HG03469 (cell line): ENCODE data around the gene PMPCA.

ENCODE experiments used
- ATAC-seq: cut with Tn5 transposase; IDR thresholded peaks from one replicate; pipeline ENCODE4 v1.9.1; 2021; ENCODE audit warnings: mild to moderate bottlenecking, moderate library complexity, moderate number of reproducible peaks; ENCODE audit not compliant: unreplicated experiment

Gene PMPCA, protein sequence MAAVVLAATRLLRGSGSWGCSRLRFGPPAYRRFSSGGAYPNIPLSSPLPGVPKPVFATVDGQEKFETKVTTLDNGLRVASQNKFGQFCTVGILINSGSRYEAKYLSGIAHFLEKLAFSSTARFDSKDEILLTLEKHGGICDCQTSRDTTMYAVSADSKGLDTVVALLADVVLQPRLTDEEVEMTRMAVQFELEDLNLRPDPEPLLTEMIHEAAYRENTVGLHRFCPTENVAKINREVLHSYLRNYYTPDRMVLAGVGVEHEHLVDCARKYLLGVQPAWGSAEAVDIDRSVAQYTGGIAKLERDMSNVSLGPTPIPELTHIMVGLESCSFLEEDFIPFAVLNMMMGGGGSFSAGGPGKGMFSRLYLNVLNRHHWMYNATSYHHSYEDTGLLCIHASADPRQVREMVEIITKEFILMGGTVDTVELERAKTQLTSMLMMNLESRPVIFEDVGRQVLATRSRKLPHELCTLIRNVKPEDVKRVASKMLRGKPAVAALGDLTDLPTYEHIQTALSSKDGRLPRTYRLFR

DNA sequence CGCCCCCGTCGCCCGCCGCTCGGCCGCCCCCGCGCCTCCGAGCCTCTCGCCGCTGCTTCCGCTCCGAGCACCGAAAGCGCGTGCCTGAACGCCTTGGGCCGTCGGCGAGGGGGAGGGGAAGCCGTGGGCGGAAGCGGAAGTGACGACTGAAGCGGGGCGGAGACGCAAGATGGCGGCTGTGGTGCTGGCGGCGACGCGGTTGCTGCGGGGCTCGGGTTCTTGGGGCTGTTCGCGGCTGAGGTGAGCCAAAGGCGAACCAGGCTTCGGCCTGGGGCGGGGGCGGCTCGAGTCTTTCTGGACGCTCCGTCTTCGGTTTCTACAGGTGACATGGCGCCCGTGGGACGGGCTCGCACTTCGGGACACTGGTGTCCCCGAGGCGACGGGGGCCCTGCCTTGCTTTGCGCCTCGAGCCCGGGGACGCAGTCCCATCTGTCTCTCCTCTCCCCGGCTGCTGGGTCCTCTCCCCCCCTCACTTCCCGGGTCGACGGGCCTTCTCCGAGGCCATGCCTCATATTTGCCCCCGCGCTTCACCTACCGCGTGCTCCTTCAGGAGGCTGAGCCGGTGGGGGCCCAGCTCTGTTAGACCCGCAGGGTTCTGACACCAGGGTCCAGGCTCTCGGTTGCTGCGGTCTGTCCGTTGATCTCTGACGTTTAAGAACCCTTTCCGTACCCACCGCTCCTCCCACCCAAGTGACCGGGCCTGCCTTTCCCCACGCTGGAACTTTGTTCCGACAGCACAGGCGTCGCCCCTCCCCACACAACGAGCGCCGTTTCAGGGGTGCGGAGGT lies at the start of gene PMPCA, which contains the start of gene ENTR1:
TSS of gene PMPCA (plus strand) at position 159 of the 788 bp plus-strand sequence. CDS start at position 170, 11 bp downstream.
TSS of gene ENTR1 (minus strand) at position 115 of the 788 bp plus-strand sequence. CDS start 217 bp downstream, outside the sequence.
- ATAC-seq = peak; percentile 83

DNA sequence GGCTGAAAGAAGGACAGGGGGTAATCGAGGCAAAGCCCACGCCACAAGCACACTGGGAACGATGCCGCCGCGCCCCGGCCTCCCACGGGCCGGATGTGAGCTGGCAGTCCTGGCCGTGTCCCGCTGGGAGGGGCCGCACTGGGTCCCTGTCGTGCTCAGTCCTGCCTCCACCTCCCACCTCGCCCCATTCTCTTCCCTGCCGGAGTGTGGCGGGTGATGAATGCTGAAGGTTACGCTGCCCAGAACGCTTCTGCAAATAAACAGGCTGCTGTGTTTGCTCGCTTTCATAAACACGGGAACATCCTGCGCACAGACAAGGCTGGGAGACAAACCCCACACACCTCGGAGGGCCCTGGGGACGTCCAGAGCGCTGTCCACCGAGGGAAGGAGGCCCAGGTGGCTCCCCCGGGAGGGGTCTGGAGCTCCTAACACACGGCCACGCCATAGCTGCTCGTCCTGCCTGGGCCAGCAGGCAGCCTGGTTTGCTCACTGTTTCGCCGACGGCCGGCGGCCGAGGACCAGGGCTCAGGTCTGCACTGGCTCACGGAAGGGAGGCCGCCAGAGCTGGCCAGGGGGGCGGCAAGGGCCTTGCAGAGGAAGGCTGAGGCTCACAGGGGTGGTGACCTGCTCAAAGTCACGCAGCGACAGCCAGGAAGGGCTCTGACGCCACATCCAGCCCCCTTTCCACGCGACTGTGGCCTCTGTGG lies 49.3 kb upstream of the PMPCA start:
- ATAC-seq = no peak

DNA sequence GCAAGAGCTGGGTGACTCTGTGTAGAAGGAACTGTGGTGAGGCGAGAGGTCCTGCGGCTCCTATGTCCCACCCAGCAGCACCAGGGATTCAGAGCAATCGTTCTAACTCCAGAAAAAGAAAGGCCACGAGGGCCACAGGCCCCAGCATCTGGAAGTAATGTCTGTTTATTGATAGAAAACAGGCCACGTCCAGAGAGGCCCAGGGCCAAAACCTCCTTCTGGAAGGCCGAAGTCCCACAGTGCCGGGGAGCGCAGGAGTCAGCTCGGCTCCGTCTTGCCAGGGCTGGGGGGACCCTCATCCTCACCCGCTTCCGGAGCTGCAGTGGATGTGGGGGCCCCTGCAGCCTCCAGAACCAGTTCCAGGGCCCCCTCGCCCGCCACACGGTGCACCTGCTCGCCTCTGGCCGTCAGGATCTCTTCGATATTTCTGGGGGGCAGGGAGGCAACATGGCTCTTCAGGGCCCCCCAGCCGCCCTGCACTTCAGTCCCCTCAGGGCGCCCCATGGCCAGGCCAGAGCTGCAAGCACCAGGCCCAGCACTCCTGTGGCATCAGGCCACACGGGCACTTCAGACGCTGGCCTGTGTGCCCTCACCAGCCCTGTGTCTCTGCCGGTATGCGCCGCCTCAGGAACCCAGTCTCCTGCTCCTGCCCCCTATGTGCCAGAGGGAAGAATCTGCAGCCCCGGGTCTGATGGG lies 48.6 kb upstream of the PMPCA start:
- no peak for ATAC-seq

DNA sequence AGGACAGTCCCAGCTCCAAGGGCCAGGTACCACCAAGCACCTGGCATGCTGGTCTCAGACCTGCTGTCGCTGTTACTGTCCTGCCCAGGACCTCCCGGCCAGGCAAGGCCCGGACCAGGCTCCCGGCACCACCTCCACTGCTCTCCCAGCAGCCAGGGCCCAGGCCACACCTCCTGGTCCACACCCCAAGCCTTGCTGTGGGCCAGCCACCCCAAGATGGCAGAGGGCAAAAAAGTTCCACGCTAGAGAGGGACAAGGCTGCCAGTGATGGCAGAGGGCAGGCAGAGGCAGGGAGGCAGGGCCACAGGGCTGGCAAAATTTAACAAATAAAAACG lies 48.0 kb upstream of the PMPCA start:
- ATAC-seq = no peak

DNA sequence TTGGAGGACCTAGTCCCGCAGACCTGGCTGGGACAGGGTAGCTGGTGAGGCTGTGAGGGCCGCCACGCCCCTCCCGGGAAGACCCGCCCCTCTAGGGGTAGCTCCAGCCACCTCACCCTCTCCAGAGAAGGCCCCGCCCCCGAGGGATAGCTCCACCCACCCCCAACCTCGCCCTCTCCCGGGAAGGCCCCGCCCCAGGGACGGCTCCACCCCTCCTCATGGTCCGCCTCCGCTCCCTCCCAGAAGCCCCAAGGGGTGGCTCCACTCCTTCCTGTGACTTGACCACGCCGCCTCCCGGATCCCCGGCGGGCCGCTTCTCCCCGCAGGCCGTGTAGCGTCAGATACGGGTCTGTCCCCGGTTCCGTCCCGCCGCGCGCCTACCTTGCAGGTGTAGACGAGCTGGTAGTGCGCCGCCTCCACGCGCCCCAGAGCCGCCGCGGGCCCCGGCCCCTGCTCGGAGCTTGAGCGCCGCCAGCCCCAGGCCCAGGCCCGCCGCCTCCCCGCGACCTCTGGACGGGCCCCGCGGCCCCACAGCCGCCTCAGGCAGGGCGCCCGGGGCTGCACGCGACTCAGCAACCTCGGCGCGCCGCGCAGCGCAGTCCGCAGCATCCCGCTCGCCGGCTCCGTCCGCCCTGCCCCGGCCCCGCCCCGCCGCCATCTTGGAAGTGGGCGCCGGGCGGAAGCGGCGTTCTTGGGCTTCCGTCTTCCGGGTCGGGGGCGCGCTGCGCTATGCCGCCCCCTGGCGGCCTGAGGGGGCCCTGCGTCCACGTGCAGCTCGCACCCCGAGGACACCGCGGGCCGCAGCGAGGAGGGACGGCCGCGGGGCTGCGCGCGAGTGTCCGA lies 47.1 kb upstream of the PMPCA start, which contains the start of gene DNLZ:
TSS of gene DNLZ (minus strand) at position 639 of the 843 bp plus-strand sequence. CDS start at position 609, 30 bp downstream.
- peak; percentile 36 for ATAC-seq

DNA sequence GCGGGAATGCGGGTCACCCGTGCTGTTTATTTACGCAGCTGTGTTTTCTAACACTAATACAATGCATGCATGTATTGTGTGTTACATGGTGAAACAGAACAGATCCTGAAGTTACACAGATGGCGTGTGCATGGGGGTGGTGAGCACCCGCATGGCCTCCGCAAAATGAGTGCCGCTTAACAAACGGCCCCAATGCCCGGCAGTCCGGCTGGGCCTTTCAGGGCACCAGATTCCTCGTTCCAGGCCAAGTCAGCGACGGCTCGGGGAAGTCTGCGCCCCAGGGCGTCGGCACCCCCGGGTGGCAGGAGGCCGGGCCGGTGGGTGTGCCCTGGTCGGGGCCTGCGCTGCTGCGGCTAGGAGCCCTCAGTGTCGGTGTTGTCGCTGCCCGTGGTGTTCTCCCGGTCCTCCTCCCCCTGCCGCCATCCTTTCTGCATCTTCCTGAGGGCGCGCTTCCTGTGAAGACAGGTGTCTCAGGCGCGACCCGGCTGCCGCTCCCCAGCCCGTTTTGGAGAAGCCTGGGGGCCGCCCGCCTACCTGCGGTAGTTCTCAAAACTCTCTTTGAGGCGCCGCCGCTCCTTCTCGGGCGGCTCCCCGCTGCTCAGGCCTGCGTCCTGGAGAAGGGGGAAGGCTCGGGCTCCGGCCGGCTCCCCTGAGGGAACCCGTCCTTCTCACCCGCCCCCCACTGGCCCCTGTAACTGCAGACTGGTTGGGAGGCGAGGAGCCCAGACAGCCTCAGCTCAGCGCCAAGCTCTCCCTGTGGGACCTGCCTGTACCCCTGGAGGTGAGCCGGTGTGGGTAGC lies 46.3 kb upstream of the PMPCA start:
- no peak for ATAC-seq

DNA sequence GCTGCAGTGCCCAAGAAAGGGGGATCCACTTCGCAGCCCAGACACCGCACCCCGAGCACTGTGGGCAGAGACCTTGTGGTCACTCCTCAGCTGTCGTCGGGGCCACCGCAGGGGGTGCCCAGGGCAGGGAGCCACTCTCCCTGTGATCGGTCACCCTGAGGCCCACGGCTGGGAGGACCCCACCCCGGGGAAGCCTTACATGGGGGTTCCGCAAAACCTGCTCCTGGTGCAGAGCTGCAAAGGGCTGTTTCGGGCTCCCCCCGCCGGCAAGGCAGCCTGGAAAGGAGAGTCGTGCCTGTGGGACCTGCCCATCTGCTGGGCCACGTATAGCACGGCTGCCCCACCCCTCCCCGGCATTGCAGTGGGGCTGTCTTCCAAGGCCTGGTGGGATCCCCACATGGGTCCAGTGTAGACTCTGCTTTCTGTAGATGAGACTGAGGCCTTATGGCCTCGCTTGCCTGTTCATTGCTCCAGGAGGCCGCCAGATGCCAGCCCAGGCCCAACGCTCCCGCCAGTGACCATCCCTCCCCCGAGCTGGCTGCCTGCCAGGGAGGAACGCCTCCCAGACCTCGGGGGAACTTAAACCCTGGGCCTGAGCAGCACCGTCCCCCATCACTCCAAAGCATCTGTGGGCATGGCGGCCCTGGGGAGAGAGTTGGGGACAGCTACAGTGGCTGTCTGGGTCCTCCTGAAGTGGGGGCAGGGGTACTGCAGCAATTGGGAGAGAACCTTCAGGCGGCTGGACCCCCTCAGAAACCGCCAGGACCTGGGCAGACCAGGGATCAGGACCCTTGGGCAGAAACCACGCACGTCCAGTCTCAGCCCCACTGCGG lies 45.3 kb upstream of the PMPCA start:
- no peak for ATAC-seq

DNA sequence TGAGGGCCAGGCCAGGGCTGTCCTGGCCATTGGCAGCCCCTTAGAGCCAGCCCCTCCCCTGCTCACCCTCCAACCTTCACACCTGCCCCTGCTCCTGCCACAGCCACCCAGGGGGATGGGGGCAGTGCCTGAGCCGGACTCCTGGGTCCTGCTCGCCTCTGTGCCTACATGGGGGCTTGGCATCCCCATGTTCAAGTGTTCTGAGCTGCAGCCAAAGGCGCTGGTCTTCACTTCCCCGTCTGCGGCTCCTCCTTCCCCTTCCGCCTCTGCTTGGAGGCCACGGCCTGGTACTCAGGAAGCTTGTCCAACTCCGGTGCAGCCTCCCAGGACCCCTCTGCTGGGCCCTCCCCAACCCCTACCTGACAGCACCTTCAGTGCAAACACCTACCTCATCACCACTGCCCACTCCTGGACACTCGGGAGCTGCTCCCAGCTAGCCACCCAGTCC lies 44.7 kb upstream of the PMPCA start:
- no peak for ATAC-seq

DNA sequence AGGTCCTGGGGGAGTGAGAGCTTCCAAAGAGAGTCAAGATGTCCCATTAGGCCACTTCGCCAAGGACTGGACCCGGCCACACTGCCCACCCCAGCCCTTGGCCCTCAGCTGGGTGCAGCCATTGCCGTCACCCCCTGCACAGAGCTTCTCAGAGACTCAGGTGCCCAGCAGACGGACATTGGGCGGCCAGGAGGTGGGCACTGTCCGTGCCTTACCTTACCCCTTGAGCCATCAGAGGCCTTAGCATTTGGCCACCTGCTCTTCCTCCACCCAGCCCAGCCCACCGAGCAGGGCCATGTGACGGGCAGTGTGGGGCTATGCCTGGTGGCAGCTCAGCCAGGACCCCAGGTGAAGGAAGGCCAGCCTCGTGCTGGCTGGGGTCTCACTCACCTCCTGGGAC lies 43.6 kb upstream of the PMPCA start:
- no peak for ATAC-seq

DNA sequence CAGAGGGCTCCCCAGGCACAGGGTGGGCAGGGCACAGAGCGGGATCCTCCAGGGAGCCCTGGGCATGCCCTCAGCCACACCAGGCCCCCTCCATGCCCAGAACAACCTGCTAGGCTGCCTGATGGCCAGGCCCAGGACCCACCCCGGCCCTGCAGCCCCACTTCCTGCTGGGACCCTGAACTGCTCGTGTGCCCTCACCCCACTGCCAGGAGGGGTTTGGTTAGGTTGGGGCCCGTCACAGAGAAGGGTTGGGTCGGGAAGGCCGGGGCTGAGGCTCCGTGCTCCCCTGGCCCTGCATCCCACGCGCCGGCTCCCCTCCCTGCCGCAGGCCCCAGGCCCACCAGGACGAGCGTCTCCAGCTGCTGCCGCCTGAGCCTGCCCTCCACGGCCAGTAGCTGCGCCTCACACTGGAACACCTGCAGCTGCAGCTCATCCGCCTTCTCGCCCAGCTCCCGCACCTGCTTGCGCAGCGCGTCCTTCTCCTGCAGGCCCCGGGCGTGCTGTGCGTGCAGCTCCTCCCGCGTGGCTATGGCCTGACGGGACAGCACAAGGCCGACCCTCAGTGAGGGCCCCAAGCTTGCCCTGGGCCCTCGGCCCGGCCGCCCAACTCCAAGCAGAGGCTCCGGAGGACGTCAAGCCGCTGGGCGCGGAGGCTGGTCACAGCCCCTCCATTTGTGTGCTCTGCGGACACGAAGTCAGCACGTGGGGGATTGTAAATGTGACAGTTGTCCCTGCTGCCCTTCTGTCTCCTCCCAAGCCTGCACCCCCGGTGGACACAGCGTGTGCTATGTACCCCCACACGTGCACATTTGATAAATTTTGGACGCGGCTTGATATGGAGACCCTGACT lies 42.9 kb upstream of the PMPCA start:
- no peak for ATAC-seq

DNA sequence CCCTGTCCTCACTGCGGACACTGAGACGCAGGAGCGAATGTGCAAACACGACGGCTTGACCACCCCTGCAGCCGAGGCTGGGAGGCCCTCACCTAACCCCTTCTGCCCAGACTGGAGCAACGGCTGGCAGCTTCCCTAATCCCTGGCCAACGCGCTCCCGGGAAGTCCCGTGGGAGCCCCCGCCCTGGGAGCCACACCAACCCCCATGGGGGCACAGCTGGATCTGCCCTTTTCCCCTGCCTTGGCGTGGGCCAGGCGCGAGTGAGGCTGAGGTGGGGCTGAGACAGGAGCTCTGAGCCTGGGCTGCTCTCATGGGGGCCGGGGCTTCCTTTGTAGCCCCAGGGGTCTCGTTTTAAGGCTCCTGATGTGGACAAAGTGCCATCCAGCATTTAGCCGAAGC lies 42.3 kb upstream of the PMPCA start:
- ATAC-seq = no peak

DNA sequence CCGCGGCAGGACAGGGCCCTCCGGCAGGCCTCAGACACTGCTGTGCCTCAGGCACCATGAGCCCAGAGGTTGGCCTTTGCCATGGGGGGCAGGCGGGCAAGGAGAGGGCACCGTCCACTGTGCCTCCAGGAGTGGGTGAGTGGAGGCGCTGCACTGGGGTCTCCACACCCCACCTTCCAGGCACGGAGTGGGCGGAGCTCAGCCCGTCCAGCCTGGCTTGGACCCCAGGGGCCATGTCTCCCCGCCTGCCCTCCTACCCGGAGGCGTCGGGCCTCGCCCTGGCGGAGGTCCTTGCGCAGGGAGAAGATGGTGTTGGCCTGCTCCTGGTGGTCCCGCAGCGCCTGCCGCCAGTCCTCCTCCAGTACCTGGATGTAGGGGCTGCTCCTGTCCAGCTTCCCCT lies 40.4 kb upstream of the PMPCA start:
- no peak for ATAC-seq

DNA sequence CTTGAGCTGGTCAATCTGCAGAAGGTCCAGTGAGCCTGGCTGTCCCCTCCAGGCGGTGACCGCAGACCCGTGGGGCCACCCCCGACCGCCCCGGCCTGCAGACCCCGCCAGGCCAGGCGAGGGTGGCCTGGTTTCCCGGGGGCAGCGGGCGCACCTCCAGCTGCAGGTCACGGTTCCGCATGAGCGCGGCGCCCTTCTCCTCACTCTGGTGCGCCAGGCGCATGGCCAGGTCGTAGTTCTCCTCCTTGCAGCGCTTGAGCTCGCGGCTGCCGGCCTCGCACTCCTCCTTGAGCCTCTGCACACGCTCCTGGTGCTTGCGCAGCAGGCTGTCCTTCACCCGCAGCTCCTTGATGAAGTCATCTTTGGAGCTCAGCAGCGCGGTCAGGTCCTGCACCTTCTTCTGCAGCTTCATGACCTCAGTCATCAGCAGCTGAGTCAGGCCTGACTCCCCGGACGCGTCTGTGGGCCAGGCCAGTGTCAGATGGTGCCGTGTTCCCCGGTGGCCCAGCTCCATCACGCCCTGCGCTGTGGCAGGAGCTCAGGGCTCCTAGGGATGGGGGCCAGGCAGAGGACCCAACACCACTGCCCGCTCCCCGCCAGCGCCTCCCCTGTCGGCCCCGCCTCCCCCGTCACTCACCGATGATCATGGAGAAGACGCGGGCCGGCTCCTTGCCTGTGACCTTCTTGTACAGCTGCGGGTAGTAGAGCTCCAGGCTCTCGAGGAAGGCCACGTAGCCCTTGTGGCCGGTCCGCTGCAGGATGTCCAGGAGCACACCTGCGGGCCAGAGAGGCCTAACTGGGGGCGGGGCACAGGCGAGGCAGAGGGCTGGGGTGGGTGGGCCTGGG lies 39.5 kb upstream of the PMPCA start:
- ATAC-seq = no peak

DNA sequence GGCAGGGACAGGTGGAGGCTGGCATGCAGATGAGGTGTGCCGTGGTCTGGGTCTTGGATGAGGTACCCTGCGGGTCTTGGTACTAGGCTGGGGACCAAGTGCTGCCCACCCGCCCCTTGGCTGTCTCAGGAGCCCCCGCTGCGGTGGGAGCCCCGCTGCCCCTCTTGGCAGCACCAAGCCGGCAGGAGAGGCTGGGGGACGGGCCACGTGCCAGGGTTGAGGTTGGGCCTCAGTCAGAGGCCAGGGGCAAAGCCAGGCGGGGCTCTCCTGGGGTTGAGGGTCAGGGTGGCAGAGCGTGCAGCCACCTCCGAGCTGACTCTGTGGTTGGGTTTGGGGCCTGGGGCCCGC lies 39.0 kb upstream of the PMPCA start:
- ATAC-seq = no peak

DNA sequence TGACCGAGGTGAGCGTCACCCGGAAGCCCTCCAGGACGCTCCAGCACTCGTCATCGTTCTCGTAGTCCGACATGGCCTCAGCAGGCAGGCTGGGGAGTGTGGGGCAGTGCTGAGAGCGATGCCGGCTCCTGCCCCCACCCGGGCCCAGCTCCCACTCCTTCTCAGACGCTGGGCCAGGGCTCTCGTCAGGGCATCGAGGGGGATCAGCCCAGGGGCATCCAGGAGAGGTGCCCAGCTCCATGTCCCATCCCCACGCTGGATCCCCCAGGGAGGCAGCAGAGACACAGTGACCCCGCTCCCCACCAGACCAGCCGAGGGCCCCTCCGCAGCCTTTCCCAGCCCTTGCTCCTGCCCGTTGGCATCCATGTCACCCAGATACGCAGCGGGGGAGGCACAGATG lies 38.5 kb upstream of the PMPCA start:
- no peak for ATAC-seq
